Stimulated activated naive CD4-positive, alpha-beta T cell treated with Interleukin-2 at 50 U/mL for 16 hours (primary cell): ENCODE measurements around the gene SLC13A3.

Experiments
- DNase-seq: peaks from one replicate; lab custom pipeline; 2025; lab: John Stamatoyannopoulos, UW

The SLC13A3 gene

GRCh38 chr20:46605978-46606816 is 45.1 kb downstream of the SLC13A3 start:
- DNase-seq = no peak

GRCh38 chr20:46605181-46605580 is 46.1 kb downstream of the SLC13A3 start:
- no peak for DNase-seq

GRCh38 chr20:46604551-46605133 is 46.6 kb downstream of the SLC13A3 start:
- DNase-seq = no peak

- DNase-seq = no peak
These were observed 48.8 kb downstream of the SLC13A3 start for GRCh38 chr20:46602429-46602828.

- no peak for DNase-seq
These were observed 49.6 kb downstream of the SLC13A3 start for GRCh38 chr20:46601603-46602122.

GRCh38 chr20:46600286-46600752 is 50.9 kb downstream of the SLC13A3 start:
- DNase-seq = no peak

GRCh38 chr20:46599227-46599987 is 51.9 kb downstream of the SLC13A3 start:
- DNase-seq = no peak

- no peak for DNase-seq
These were observed 55.3 kb downstream of the SLC13A3 start for GRCh38 chr20:46595933-46596332.

- DNase-seq = no peak
These were observed 56.5 kb downstream of the SLC13A3 start for GRCh38 chr20:46594725-46595124.

- no peak for DNase-seq
These were observed 58.5 kb downstream of the SLC13A3 start for GRCh38 chr20:46592580-46593362.

- no peak for DNase-seq
These were observed 60.8 kb downstream of the SLC13A3 start for GRCh38 chr20:46590443-46590842.

GRCh38 chr20:46588532-46589511 is 62.4 kb downstream of the SLC13A3 start:
- DNase-seq = no peak

GRCh38 chr20:46587986-46588385 is 63.3 kb downstream of the SLC13A3 start:
- no peak for DNase-seq

GRCh38 chr20:46586724-46587123 is 64.5 kb downstream of the SLC13A3 start:
- no peak for DNase-seq

- no peak for DNase-seq
These were observed 66.8 kb downstream of the SLC13A3 start for GRCh38 chr20:46584508-46584907.

GRCh38 chr20:46583411-46584214 is 67.6 kb downstream of the SLC13A3 start:
- DNase-seq = no peak

- no peak for DNase-seq
These were observed 68.6 kb downstream of the SLC13A3 start for GRCh38 chr20:46582648-46583047.

- no peak for DNase-seq
These were observed 69.9 kb downstream of the SLC13A3 start for GRCh38 chr20:46581391-46581790.

- DNase-seq = no peak
These were observed 70.5 kb downstream of the SLC13A3 start for GRCh38 chr20:46580613-46581205.
